Adrenal gland (tissue), 12 donors: ENCODE data around the gene NUAK1. TPM values are rescaled to one million over a fixed set of nuclear protein-coding genes. Genes with fewer than 3 reads are reported as not detected.

ENCODE experiments used
- DNase-seq, 7 donors: peaks; one replicate each; pipeline ENCODE4 v3.0.0-alpha.2; 2019 to 2020
- H3K27ac ChIP-seq, 5 donors: fragments of 200-600 bp; sonication (generic) in 4 of 5; 1 replicate in 3 of 5; 2 replicates in 2 of 5; pipeline versions ENCODE4 v1.5.1 to v1.8.0; 2016 to 2020; ENCODE audit warnings: mild to moderate bottlenecking in 1 of 5
- H3K27me3 ChIP-seq: fragments of 200-600 bp; 2 replicates; pipeline ENCODE4 v1.8.0; 2021
- H3K36me3 ChIP-seq, 2 donors: fragments of 200-600 bp; replicated peaks in 1 of 2; 1 replicate in 1 of 2; 2 replicates in 1 of 2; pipeline versions ENCODE4 v1.5.1 to v1.8.0; 2018 to 2022
- H3K4me1 ChIP-seq, 2 donors: fragments of 200-600 bp; replicated peaks in 1 of 2; 1 replicate in 1 of 2; 2 replicates in 1 of 2; pipeline versions ENCODE4 v1.5.1 to v1.8.0; 2018 to 2021
- H3K4me3 ChIP-seq, 4 donors: fragments of 200-600 bp; sonication (generic) in 3 of 4; one replicate each; pipeline ENCODE4 v1.5.1; 2016 to 2018
- H3K9me3 ChIP-seq, 3 donors: fragments of 200-600 bp; sonication (generic) in 1 of 3; replicated peaks in 1 of 3; 1 replicate in 2 of 3; 2 replicates in 1 of 3; pipeline versions ENCODE4 v1.5.1 to v1.8.0; 2016 to 2021
- CTCF ChIP-seq, 6 experiments: fragments of 450-650 bp in 4 of 6; fragments of 200-600 bp in 2 of 6; sonication (generic) in 1 of 6; IDR thresholded peaks; 1 replicate in 5 of 6; 2 replicates in 1 of 6; pipeline versions ENCODE4 v1.5.1 to v1.8.0; 2016 to 2021; ENCODE audit warnings: antibody characterized with exemption in 6 of 6, mild to moderate bottlenecking in 2 of 6, moderate library complexity in 1 of 6
- POLR2A ChIP-seq, 2 donors: fragments of 450-650 bp; IDR thresholded peaks; one replicate each; pipeline ENCODE4 v1.6.1; 2017; ENCODE audit warnings: antibody characterized with exemption in 2 of 2, mild to moderate bottlenecking in 2 of 2, moderate library complexity in 1 of 2
- WGBS, 4 donors: extraction: QIAGEN DNeasy Blood & Tissue Kit in 2 of 4; methylation state at CpG; one replicate each; pipeline versions ENCODE4 v1.1.5 to v1.1.7; 2013 to 2017; 5-methylcytosine and 5-hydroxymethylcytosine counted together
- intact Hi-C, 2 donors: fragments of 100-400 bp; cut with DNase I; formaldehyde crosslinking; loops; one replicate each; pipeline versions ENCODE4 v1.14.1 to v1.15.0; 2022 to 2023
- polyA plus RNA-seq, 3 donors: library from polyadenylated mRNA; stranded (reverse); fragments of 200-250 nt in 2 of 3; fragments of 350-450 nt in 1 of 3; fragmentation: Illumina TruSeq in 1 of 3; extraction: RNeasy Lipid Tissue Mini Kit (QIAGEN cat#74804) in 1 of 3; gene quantifications; one replicate each; pipeline ENCODE4 v1.2.3, GENCODE V29; 2013 to 2014
- total RNA-seq, 9 donors: library from RNA; depleted of rRNA in 4 of 9; stranded (reverse); fragments of >200 nt in 4 of 9; fragments of 120-200 nt in 1 of 9; fragmentation: NEBNext Ultra II Directional in 1 of 9; extraction: Animal tissue kit (Norgen Biotek cat#: 25700) in 1 of 9; gene quantifications; one replicate each; pipeline versions ENCODE4 v1.1.0 to v1.2.4, GENCODE V29; 2013 to 2023
- donor health status: healthy with polysubstance abuse.
- donor health status: Bipolar disorder and iron deficiency.
- donor health status: DM: yes; HTN: yes; CAD: no.
- donor health status: DM: no; HTN: no; CAD: no.
- donor health status: DM: no; HTN: no; CAD: no.
- donor health status: DM: yes; HTN: yes; CAD: no.

The NUAK1 gene
- total and polyA plus RNA-seq, 12 donors, result 2.4 to 15.1 (median 8.4) TPM

- Histone ChIP-seq H3K4me1 (peaks cover 5 to 57% of the 10 kb centered on the region in 2 donors), H3K27me3 (no peaks in the 10 kb centered on the region), H3K36me3 (no peaks in the 10 kb centered on the region), H3K27ac (peak overlapping the region in 1 of 5 donors; percentile 4), H3K9me3 (no peaks in the 10 kb centered on the region), H3K4me3 (no peak overlapping the region)
- DNase-seq, result no peak
- intact Hi-C loops, result no loop called here
- no peak for TF ChIP-seq POLR2A (IDR thresholded peaks at IDR 0.05)
- no peak for TF ChIP-seq CTCF (IDR thresholded peaks at IDR 0.05)
- WGBS, 4 donors, result 73 to 85% (median 76%) methylated on average over 5 to 13 of the region's 13 CpGs
Measured at GRCh38 chr12:106112145-106112821, 26.5 kb downstream of the NUAK1 start.

GRCh38 chr12:106110626-106111300, 28.0 kb downstream of the NUAK1 start:
- intact Hi-C loops, result no loop called here
- TF ChIP-seq POLR2A (IDR thresholded peaks at IDR 0.05) (no peak), CTCF (IDR thresholded peaks at IDR 0.05) (no peak)
- H3K4me3 ChIP-seq, result no peak overlapping the region
- no peaks in the 10 kb centered on the region for H3K9me3 ChIP-seq
- H3K36me3 ChIP-seq, result no peaks in the 10 kb centered on the region
- peaks cover 10 to 72% of the 10 kb centered on the region in 2 donors for H3K4me1 ChIP-seq
- 86 to 89% (median 87%) methylated on average over 4 of the region's 4 CpGs for WGBS, 4 donors
- no peak overlapping the region for H3K27ac ChIP-seq
- no peaks in the 10 kb centered on the region for H3K27me3 ChIP-seq
- no peak for DNase-seq

GRCh38 chr12:106109168-106109910, 29.4 kb downstream of the NUAK1 start:
- no peaks in the 10 kb centered on the region for H3K27me3 ChIP-seq
- intact Hi-C loops, result no loop called here
- no peak for DNase-seq
- H3K36me3 ChIP-seq, result no peaks in the 10 kb centered on the region
- H3K9me3 ChIP-seq, result no peaks in the 10 kb centered on the region
- no peak for TF ChIP-seq CTCF (IDR thresholded peaks at IDR 0.05)
- TF ChIP-seq POLR2A (IDR thresholded peaks at IDR 0.05), result no peak
- WGBS, 4 donors, result 56 to 66% (median 64%) methylated on average over 4 of the region's 4 CpGs
- no peak overlapping the region for H3K4me3 ChIP-seq
- peaks cover 12 to 70% of the 10 kb centered on the region in 2 donors for H3K4me1 ChIP-seq
- H3K27ac ChIP-seq, result peak overlapping the region in 2 of 5 donors; percentile 19 to 59

DNA sequence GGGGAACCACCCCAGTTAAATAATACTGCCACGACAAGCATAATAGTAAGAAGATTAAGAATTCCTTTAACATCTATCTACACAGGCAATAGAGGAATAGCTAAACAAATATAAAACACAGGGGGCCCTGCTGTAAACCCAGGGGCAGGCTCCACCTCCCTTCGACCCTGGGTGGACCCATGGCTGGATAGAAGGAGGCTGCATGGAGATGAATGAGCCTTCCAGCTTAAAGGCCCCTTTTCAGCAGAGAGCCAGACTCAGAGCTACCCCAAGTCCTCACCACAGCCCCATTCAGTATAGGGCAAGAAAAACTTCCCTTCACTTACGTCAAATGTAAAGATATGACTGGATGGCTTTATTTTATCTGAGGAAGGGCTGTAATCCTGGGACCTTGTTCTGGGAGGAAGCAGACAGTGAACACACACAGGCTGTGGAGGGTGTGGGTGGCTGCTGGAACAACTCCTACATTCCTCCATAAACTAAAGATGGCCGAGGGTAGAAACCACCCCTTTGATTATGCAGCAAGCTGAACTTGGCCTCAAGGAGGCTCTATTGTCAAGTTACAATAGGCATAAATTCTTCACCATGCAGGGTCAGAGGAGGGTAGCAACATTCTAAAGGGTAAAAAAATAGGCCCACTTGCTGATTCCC, 30.4 kb downstream of the NUAK1 start:
- WGBS, 4 donors, result 73 to 76% (median 75%) methylated on average over 4 of the region's 4 CpGs
- H3K27me3 ChIP-seq, result no peaks in the 10 kb centered on the region
- no peak for DNase-seq
- no peaks in the 10 kb centered on the region for H3K36me3 ChIP-seq
- TF ChIP-seq POLR2A (IDR thresholded peaks at IDR 0.05) (no peak), CTCF (IDR thresholded peaks at IDR 0.05) (no peak)
- intact Hi-C loops, result no loop called here
- H3K4me1 ChIP-seq, result peaks cover 12 to 59% of the 10 kb centered on the region in 2 donors
- H3K27ac ChIP-seq, result peak overlapping the region in 2 of 5 donors; percentile 19 to 59
- no peak overlapping the region for H3K4me3 ChIP-seq
- no peaks in the 10 kb centered on the region for H3K9me3 ChIP-seq
